ENCODE results near the gene PLCD1.

The PLCD1 gene

GRCh38 chr3:37968199-37968598, 61.2 kb downstream of the PLCD1 start:
- Histone ChIP-seq H3K9me3 (ENCODE audit: control insufficient read depth in 1 of 2, low read length in 2 of 2) (no peaks in the 10 kb centered on the region), H3K27ac (ENCODE audit: low read length) (no peak overlapping the region), H3K27me3 (ENCODE audit: low read depth, low read length) (no peaks in the 10 kb centered on the region), H3K36me3 (ENCODE audit: control insufficient read depth in 1 of 2, insufficient read depth in 2 of 2, low read length in 2 of 2) (peaks cover 2 to 18% of the 10 kb centered on the region in 2 donors), H3K4me1 (ENCODE audit: control insufficient read depth in 1 of 2, insufficient read depth in 2 of 2, low read length in 2 of 2) (peaks cover 16 to 22% of the 10 kb centered on the region in 2 donors), H3K4me3 (ENCODE audit: low read depth in 1 of 2, low read length in 2 of 2) (no peak overlapping the region)

- Histone ChIP-seq H3K27ac (ENCODE audit: low read length) (no peak overlapping the region), H3K27me3 (ENCODE audit: low read depth, low read length) (no peaks in the 10 kb centered on the region), H3K4me3 (ENCODE audit: low read depth in 1 of 2, low read length in 2 of 2) (no peak overlapping the region), H3K36me3 (ENCODE audit: control insufficient read depth in 1 of 2, insufficient read depth in 2 of 2, low read length in 2 of 2) (peaks cover 0 to 18% of the 10 kb centered on the region in 2 donors), H3K9me3 (ENCODE audit: control insufficient read depth in 1 of 2, low read length in 2 of 2) (no peaks in the 10 kb centered on the region), H3K4me1 (ENCODE audit: control insufficient read depth in 1 of 2, insufficient read depth in 2 of 2, low read length in 2 of 2) (peaks cover 22% of the 10 kb centered on the region in 2 donors)
Observed at GRCh38 chr3:37967260-37967881, 62.1 kb downstream of the PLCD1 start.

GRCh38 chr3:37964716-37965115, 64.7 kb downstream of the PLCD1 start:
- peak overlapping the region; percentile 37 for H3K27ac ChIP-seq (ENCODE audit: low read length)
- H3K4me3 ChIP-seq (ENCODE audit: low read depth in 1 of 2, low read length in 2 of 2), result peak overlapping the region in 1 of 2 donors; percentile 4
- peaks cover 28 to 30% of the 10 kb centered on the region in 2 donors for H3K4me1 ChIP-seq (ENCODE audit: control insufficient read depth in 1 of 2, insufficient read depth in 2 of 2, low read length in 2 of 2)
- H3K9me3 ChIP-seq (ENCODE audit: control insufficient read depth in 1 of 2, low read length in 2 of 2), result no peaks in the 10 kb centered on the region
- peaks cover 0 to 11% of the 10 kb centered on the region in 2 donors for H3K36me3 ChIP-seq (ENCODE audit: control insufficient read depth in 1 of 2, insufficient read depth in 2 of 2, low read length in 2 of 2)
- no peaks in the 10 kb centered on the region for H3K27me3 ChIP-seq (ENCODE audit: low read depth, low read length)

GRCh38 chr3:37964146-37964545, 65.3 kb downstream of the PLCD1 start:
- Histone ChIP-seq H3K36me3 (ENCODE audit: control insufficient read depth in 1 of 2, insufficient read depth in 2 of 2, low read length in 2 of 2) (peaks cover 0 to 11% of the 10 kb centered on the region in 2 donors), H3K27me3 (ENCODE audit: low read depth, low read length) (no peaks in the 10 kb centered on the region), H3K27ac (ENCODE audit: low read length) (peak overlapping the region; percentile 37), H3K9me3 (ENCODE audit: control insufficient read depth in 1 of 2, low read length in 2 of 2) (no peaks in the 10 kb centered on the region), H3K4me1 (ENCODE audit: control insufficient read depth in 1 of 2, insufficient read depth in 2 of 2, low read length in 2 of 2) (peaks cover 25 to 28% of the 10 kb centered on the region in 2 donors), H3K4me3 (ENCODE audit: low read depth in 1 of 2, low read length in 2 of 2) (peak overlapping the region in 1 of 2 donors; percentile 4)

- H3K27ac ChIP-seq (ENCODE audit: low read length), result peak overlapping the region; percentile 30
- H3K4me1 ChIP-seq (ENCODE audit: control insufficient read depth in 1 of 2, insufficient read depth in 2 of 2, low read length in 2 of 2), result peaks cover 20 to 24% of the 10 kb centered on the region in 2 donors
- peaks cover 0 to 11% of the 10 kb centered on the region in 2 donors for H3K36me3 ChIP-seq (ENCODE audit: control insufficient read depth in 1 of 2, insufficient read depth in 2 of 2, low read length in 2 of 2)
- no peaks in the 10 kb centered on the region for H3K9me3 ChIP-seq (ENCODE audit: control insufficient read depth in 1 of 2, low read length in 2 of 2)
- H3K4me3 ChIP-seq (ENCODE audit: low read depth in 1 of 2, low read length in 2 of 2), result no peak overlapping the region
- no peaks in the 10 kb centered on the region for H3K27me3 ChIP-seq (ENCODE audit: low read depth, low read length)
Observed at GRCh38 chr3:37963635-37964034, 65.8 kb downstream of the PLCD1 start.

- Histone ChIP-seq H3K27ac (ENCODE audit: low read length) (peak overlapping the region; percentile 30), H3K9me3 (ENCODE audit: control insufficient read depth in 1 of 2, low read length in 2 of 2) (no peaks in the 10 kb centered on the region), H3K27me3 (ENCODE audit: low read depth, low read length) (no peaks in the 10 kb centered on the region), H3K4me3 (ENCODE audit: low read depth in 1 of 2, low read length in 2 of 2) (no peak overlapping the region), H3K36me3 (ENCODE audit: control insufficient read depth in 1 of 2, insufficient read depth in 2 of 2, low read length in 2 of 2) (peaks cover 0 to 11% of the 10 kb centered on the region in 2 donors), H3K4me1 (ENCODE audit: control insufficient read depth in 1 of 2, insufficient read depth in 2 of 2, low read length in 2 of 2) (peaks cover 16 to 22% of the 10 kb centered on the region in 2 donors)
Observed at GRCh38 chr3:37963016-37963415, 66.4 kb downstream of the PLCD1 start.

- Histone ChIP-seq H3K36me3 (ENCODE audit: control insufficient read depth in 1 of 2, insufficient read depth in 2 of 2, low read length in 2 of 2) (peaks cover 0 to 11% of the 10 kb centered on the region in 2 donors), H3K4me1 (ENCODE audit: control insufficient read depth in 1 of 2, insufficient read depth in 2 of 2, low read length in 2 of 2) (peaks cover 19 to 23% of the 10 kb centered on the region in 2 donors), H3K27ac (ENCODE audit: low read length) (no peak overlapping the region), H3K27me3 (ENCODE audit: low read depth, low read length) (no peaks in the 10 kb centered on the region), H3K4me3 (ENCODE audit: low read depth in 1 of 2, low read length in 2 of 2) (no peak overlapping the region), H3K9me3 (ENCODE audit: control insufficient read depth in 1 of 2, low read length in 2 of 2) (no peaks in the 10 kb centered on the region)
Observed at GRCh38 chr3:37961622-37962431, 67.6 kb downstream of the PLCD1 start.

GRCh38 chr3:37957539-37957936, 71.9 kb downstream of the PLCD1 start:
- Histone ChIP-seq H3K27me3 (ENCODE audit: low read depth, low read length) (no peaks in the 10 kb centered on the region), H3K27ac (ENCODE audit: low read length) (peak overlapping the region; percentile 16), H3K4me3 (ENCODE audit: low read depth in 1 of 2, low read length in 2 of 2) (no peak overlapping the region), H3K9me3 (ENCODE audit: control insufficient read depth in 1 of 2, low read length in 2 of 2) (no peaks in the 10 kb centered on the region), H3K36me3 (ENCODE audit: control insufficient read depth in 1 of 2, insufficient read depth in 2 of 2, low read length in 2 of 2) (no peaks in the 10 kb centered on the region), H3K4me1 (ENCODE audit: control insufficient read depth in 1 of 2, insufficient read depth in 2 of 2, low read length in 2 of 2) (peaks cover 17 to 37% of the 10 kb centered on the region in 2 donors)

All from muscle layer of duodenum (tissue), 2 donors.